Measurements from ENCODE around the gene CYP2A13. TPM values are rescaled to one million over a fixed set of nuclear protein-coding genes. Genes with fewer than 3 reads are reported as not detected.
"Not testable (repeated sequence)": the region's sequence is repeated elsewhere in the genome, so short reads cannot be mapped to it uniquely, and the experiment has no call there.

The CYP2A13 gene
- not detected for total RNA-seq

DNA sequence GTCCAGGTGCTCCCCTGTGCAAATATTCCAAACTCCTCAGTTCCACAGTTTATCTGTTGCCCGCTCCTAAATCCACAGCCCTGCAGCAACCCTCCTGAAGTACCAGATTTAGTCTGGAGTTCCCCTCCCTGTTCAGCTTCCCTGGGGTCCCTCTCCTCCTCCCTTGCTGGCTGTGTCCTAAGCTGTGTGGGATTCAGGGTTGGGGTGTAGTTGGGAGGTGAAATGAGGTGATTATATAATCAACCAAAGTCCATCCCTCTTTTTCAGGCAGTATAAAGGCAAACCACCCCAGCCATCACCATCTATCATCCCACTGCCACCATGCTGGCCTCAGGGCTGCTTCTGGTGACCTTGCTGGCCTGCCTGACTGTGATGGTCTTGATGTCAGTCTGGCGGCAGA, at the start of gene CYP2A13:
TSS of gene CYP2A13 (plus strand) at position 301 of the 400 bp plus-strand sequence. CDS start at position 322, 21 bp downstream.
- Histone ChIP-seq H3K9me3 (ENCODE audit: low read depth, low read length) (no peaks in the 10 kb centered on the region), H3K4me3 (ENCODE audit: low read length) (no peak within 1 kb of the TSS), H3K4me1 (ENCODE audit: insufficient read depth, low read length) (no peaks in the 10 kb centered on the region), H3K27me3 (ENCODE audit: insufficient read depth, low read length) (peaks cover 9% of the 10 kb centered on the region)

DNA sequence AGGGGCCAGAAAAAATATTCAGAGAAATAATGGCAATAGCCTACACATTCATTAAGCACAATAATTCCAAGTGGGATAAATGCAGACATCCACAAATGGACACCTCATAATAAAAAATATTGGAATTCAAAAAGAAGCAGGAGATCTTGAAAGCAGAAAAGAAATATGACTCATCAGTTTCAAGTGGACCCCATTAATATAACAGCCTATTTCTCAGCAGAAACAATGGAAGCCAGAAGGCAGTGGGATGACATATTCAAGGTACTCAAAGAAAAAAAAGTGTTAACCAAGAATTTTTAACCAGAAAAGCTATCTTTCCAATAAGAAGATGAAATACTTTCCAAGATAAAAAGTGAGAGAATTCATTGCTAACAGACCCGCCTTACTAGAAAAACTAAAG, 48.4 kb upstream of the CYP2A13 start:
- H3K4me1 ChIP-seq (ENCODE audit: insufficient read depth, low read length): no peaks in the 10 kb centered on the region
- no peaks in the 10 kb centered on the region for H3K9me3 ChIP-seq (ENCODE audit: low read depth, low read length)
- H3K4me3 ChIP-seq (ENCODE audit: low read length): no peak overlapping the region
- H3K27me3 ChIP-seq (ENCODE audit: insufficient read depth, low read length): no peaks in the 10 kb centered on the region

GRCh38 chr19:41045095-41045494, 43.2 kb upstream of the CYP2A13 start:
- H3K4me3 ChIP-seq (ENCODE audit: low read length); H3K9me3 ChIP-seq (ENCODE audit: low read depth, low read length); H3K4me1 ChIP-seq (ENCODE audit: insufficient read depth, low read length); H3K27me3 ChIP-seq (ENCODE audit: insufficient read depth, low read length): not testable (repeated sequence)

DNA sequence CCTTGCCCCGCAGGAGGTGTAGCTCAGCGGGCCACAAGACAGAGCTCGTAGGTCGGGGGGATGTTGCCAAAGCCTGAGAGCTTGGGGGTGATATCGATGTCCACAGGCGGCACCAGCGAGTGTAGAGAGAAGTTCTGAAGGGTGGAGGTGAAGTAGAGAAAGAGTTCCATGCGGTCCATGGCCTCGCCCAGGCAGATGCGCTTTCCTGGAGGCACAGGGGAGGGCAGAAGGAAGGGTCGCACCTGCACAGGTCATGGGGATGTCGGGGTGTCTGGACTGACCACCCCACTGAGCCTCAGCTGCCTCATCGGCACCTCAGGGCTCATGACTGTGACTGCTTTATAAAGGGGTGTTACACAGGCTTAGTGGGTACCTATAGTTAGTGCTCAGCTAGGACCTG, 37.8 kb upstream of the CYP2A13 start:
- H3K4me1 ChIP-seq (ENCODE audit: insufficient read depth, low read length): no peaks in the 10 kb centered on the region
- no peak overlapping the region for H3K4me3 ChIP-seq (ENCODE audit: low read length)
- no peaks in the 10 kb centered on the region for H3K9me3 ChIP-seq (ENCODE audit: low read depth, low read length)
- H3K27me3 ChIP-seq (ENCODE audit: insufficient read depth, low read length): no peaks in the 10 kb centered on the region

- H3K4me3 ChIP-seq (ENCODE audit: low read length); H3K27me3 ChIP-seq (ENCODE audit: insufficient read depth, low read length); H3K9me3 ChIP-seq (ENCODE audit: low read depth, low read length); H3K4me1 ChIP-seq (ENCODE audit: insufficient read depth, low read length): not testable (repeated sequence)
Observed at GRCh38 chr19:41052162-41052561, 36.1 kb upstream of the CYP2A13 start.

GRCh38 chr19:41053331-41053730, 34.9 kb upstream of the CYP2A13 start:
- not testable (repeated sequence) for H3K9me3 ChIP-seq (ENCODE audit: low read depth, low read length); H3K4me1 ChIP-seq (ENCODE audit: insufficient read depth, low read length); H3K4me3 ChIP-seq (ENCODE audit: low read length); H3K27me3 ChIP-seq (ENCODE audit: insufficient read depth, low read length)

GRCh38 chr19:41064974-41065569, 23.2 kb upstream of the CYP2A13 start:
- Histone ChIP-seq H3K4me1 (ENCODE audit: insufficient read depth, low read length) (no peaks in the 10 kb centered on the region), H3K27me3 (ENCODE audit: insufficient read depth, low read length) (peaks cover 4% of the 10 kb centered on the region), H3K9me3 (ENCODE audit: low read depth, low read length) (no peaks in the 10 kb centered on the region), H3K4me3 (ENCODE audit: low read length) (no peak overlapping the region)

DNA sequence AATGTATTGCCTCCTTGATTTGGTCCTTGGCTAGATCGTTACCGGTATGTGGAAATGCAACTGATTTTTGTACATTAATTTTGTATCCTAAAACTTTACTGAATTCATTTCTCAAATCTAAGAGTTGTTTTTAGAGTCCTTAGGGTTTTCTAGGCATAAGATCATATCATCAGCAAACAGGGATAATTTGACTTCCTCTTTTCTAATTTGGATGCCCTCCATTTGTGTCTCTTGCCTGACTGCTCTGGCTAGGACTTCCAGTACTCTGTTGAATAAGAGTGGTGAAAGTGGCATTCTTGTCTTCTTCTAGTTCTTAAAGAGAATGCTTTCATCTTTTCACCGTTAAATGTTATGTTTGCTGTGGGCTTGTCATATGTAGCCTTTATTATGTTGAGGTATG, 12.0 kb upstream of the CYP2A13 start:
- Histone ChIP-seq H3K27me3 (ENCODE audit: insufficient read depth, low read length) (peaks cover 8% of the 10 kb centered on the region), H3K9me3 (ENCODE audit: low read depth, low read length) (peaks cover 7% of the 10 kb centered on the region), H3K4me1 (ENCODE audit: insufficient read depth, low read length) (no peaks in the 10 kb centered on the region), H3K4me3 (ENCODE audit: low read length) (no peak overlapping the region)

GRCh38 chr19:41083516-41083915, 4.7 kb upstream of the CYP2A13 start:
- H3K4me1 ChIP-seq (ENCODE audit: insufficient read depth, low read length): no peaks in the 10 kb centered on the region
- H3K9me3 ChIP-seq (ENCODE audit: low read depth, low read length): peaks cover 7% of the 10 kb centered on the region
- H3K27me3 ChIP-seq (ENCODE audit: insufficient read depth, low read length): peaks cover 11% of the 10 kb centered on the region
- H3K4me3 ChIP-seq (ENCODE audit: low read length): no peak overlapping the region

- H3K27me3 ChIP-seq (ENCODE audit: insufficient read depth, low read length): peaks cover 9% of the 10 kb centered on the region
Observed at GRCh38 chr19:41085748-41086415, 2.4 kb upstream of the CYP2A13 start.

GRCh38 chr19:41089959-41090358, 1.7 kb downstream of the CYP2A13 start:
- Histone ChIP-seq H3K9me3 (ENCODE audit: low read depth, low read length) (no peaks in the 10 kb centered on the region), H3K4me3 (ENCODE audit: low read length) (no peak overlapping the region), H3K27me3 (ENCODE audit: insufficient read depth, low read length) (peaks cover 9% of the 10 kb centered on the region), H3K4me1 (ENCODE audit: insufficient read depth, low read length) (no peaks in the 10 kb centered on the region)

More at GRCh38 chr19:41085748-41086415, 2.4 kb upstream of the CYP2A13 start:
- H3K4me3 ChIP-seq (ENCODE audit: low read length): no peak overlapping the region
- H3K4me1 ChIP-seq (ENCODE audit: insufficient read depth, low read length): no peaks in the 10 kb centered on the region
- H3K9me3 ChIP-seq (ENCODE audit: low read depth, low read length): no peaks in the 10 kb centered on the region

GRCh38 chr19:41095703-41096102, 7.5 kb downstream of the CYP2A13 start:
- no peaks in the 10 kb centered on the region for H3K27me3 ChIP-seq (ENCODE audit: insufficient read depth, low read length)
- H3K4me1 ChIP-seq (ENCODE audit: insufficient read depth, low read length): no peaks in the 10 kb centered on the region
- no peak overlapping the region for H3K4me3 ChIP-seq (ENCODE audit: low read length)
- H3K9me3 ChIP-seq (ENCODE audit: low read depth, low read length): no peaks in the 10 kb centered on the region

- no peaks in the 10 kb centered on the region for H3K27me3 ChIP-seq (ENCODE audit: insufficient read depth, low read length)
- H3K4me1 ChIP-seq (ENCODE audit: insufficient read depth, low read length): no peaks in the 10 kb centered on the region
- no peak overlapping the region for H3K4me3 ChIP-seq (ENCODE audit: low read length)
- no peaks in the 10 kb centered on the region for H3K9me3 ChIP-seq (ENCODE audit: low read depth, low read length)
Observed at GRCh38 chr19:41096353-41096752, 8.1 kb downstream of the CYP2A13 start.

GRCh38 chr19:41097302-41097701, 9.1 kb downstream of the CYP2A13 start:
- Histone ChIP-seq H3K4me3 (ENCODE audit: low read length) (no peak overlapping the region), H3K9me3 (ENCODE audit: low read depth, low read length) (no peaks in the 10 kb centered on the region), H3K27me3 (ENCODE audit: insufficient read depth, low read length) (no peaks in the 10 kb centered on the region), H3K4me1 (ENCODE audit: insufficient read depth, low read length) (no peaks in the 10 kb centered on the region)

GRCh38 chr19:41098762-41099161, 10.5 kb downstream of the CYP2A13 start:
- Histone ChIP-seq H3K4me1 (ENCODE audit: insufficient read depth, low read length) (no peaks in the 10 kb centered on the region), H3K27me3 (ENCODE audit: insufficient read depth, low read length) (no peaks in the 10 kb centered on the region), H3K9me3 (ENCODE audit: low read depth, low read length) (no peaks in the 10 kb centered on the region), H3K4me3 (ENCODE audit: low read length) (no peak overlapping the region)

GRCh38 chr19:41102210-41102609, 14.0 kb downstream of the CYP2A13 start:
- H3K4me1 ChIP-seq (ENCODE audit: insufficient read depth, low read length); H3K27me3 ChIP-seq (ENCODE audit: insufficient read depth, low read length); H3K4me3 ChIP-seq (ENCODE audit: low read length); H3K9me3 ChIP-seq (ENCODE audit: low read depth, low read length): not testable (repeated sequence)

All from mononuclear cell (primary cell).